GM23338 (cell line): ENCODE measurements around the gene KIAA0232. TPM values are rescaled to one million over a fixed set of nuclear protein-coding genes. Genes with fewer than 3 reads are reported as not detected.

ENCODE experiments used
- ATAC-seq: fragments of 200-7000 bp; cut with Tn5 transposase; 3 replicates; pipeline ENCODE4 v1.9.1; 2020
- DNase-seq: peaks from one replicate; pipeline ENCODE4 v3.0.0-alpha.2; 2015; ENCODE audit warnings: low spot score
- H2AFZ ChIP-seq: fragments of 200-600 bp; sonication (generic); 2 replicates; pipeline ENCODE4 v1.8.0; 2016; ENCODE audit warnings: antibody characterized with exemption, mild to moderate bottlenecking, moderate library complexity
- H3F3A ChIP-seq: fragments of 200-600 bp; sonication (generic); replicated peaks from 2 replicates; pipeline ENCODE4 v1.8.0; 2017; ENCODE audit warnings: antibody characterized with exemption, mixed run types, low read depth
- H3K27ac ChIP-seq: fragments of 200-600 bp; sonication (generic); 2 replicates; pipeline ENCODE4 v1.6.1; 2016; ENCODE audit warnings: low read depth
- H3K27me3 ChIP-seq: fragments of 200-600 bp; sonication (generic); 2 replicates; pipeline ENCODE4 v1.8.0; 2016; ENCODE audit warnings: mild to moderate bottlenecking, mixed run types, moderate library complexity; ENCODE audit not compliant: insufficient read depth
- H3K36me3 ChIP-seq: fragments of 200-600 bp; sonication (generic); 2 replicates; pipeline ENCODE4 v1.8.0; 2016; ENCODE audit warnings: mild to moderate bottlenecking; ENCODE audit not compliant: insufficient read depth
- H3K4me1 ChIP-seq: fragments of 200-600 bp; sonication (generic); 2 replicates; pipeline ENCODE4 v1.8.0; 2016; ENCODE audit warnings: mild to moderate bottlenecking, moderate library complexity; ENCODE audit not compliant: insufficient read depth
- H3K4me2 ChIP-seq: fragments of 200-600 bp; sonication (generic); 2 replicates; pipeline ENCODE4 v1.7.1; 2017; ENCODE audit warnings: mixed run types
- H3K4me3 ChIP-seq: fragments of 200-600 bp; sonication (generic); 2 replicates; pipeline ENCODE4 v1.6.1; 2016; ENCODE audit warnings: mixed run types
- H3K79me2 ChIP-seq: fragments of 200-600 bp; sonication (generic); replicated peaks from 2 replicates; pipeline ENCODE4 v1.8.0; 2017; ENCODE audit warnings: mild to moderate bottlenecking; ENCODE audit not compliant: insufficient read depth
- H3K9me2 ChIP-seq: fragments of 200-600 bp; sonication (generic); 2 replicates; pipeline ENCODE4 v1.8.0; 2017; ENCODE audit not compliant: insufficient read depth
- H4K20me1 ChIP-seq: fragments of 200-600 bp; sonication (generic); replicated peaks from 2 replicates; pipeline ENCODE4 v1.8.0; 2017; ENCODE audit warnings: mild to moderate bottlenecking; ENCODE audit not compliant: insufficient read depth
- H3K27ac Mint-ChIP-seq: 2 replicates; pipeline ENCODE4 v1.8.0; 2020; ENCODE audit warnings: inconsistent platforms, mild to moderate bottlenecking, moderate library complexity, mixed read lengths
- H3K27me3 Mint-ChIP-seq: 3 replicates; pipeline ENCODE4 v1.8.0; 2022; ENCODE audit warnings: low read depth, mild to moderate bottlenecking, moderate library complexity, mixed read lengths, inconsistent platforms; ENCODE audit not compliant: insufficient read depth, poor library complexity
- H3K36me3 Mint-ChIP-seq: 3 replicates; pipeline ENCODE4 v1.8.0; 2021; ENCODE audit warnings: low read depth, mild to moderate bottlenecking, inconsistent platforms, moderate library complexity, mixed read lengths
- H3K4me1 Mint-ChIP-seq: 3 replicates; pipeline ENCODE4 v1.8.0; 2020; ENCODE audit warnings: mild to moderate bottlenecking, inconsistent platforms, mixed read lengths
- H3K4me3 Mint-ChIP-seq: 3 replicates; pipeline ENCODE4 v1.8.0; 2021; ENCODE audit warnings: moderate library complexity, mild to moderate bottlenecking, inconsistent platforms, mixed read lengths
- H3K9me3 Mint-ChIP-seq: 3 replicates; pipeline ENCODE4 v1.8.0; 2020; ENCODE audit warnings: moderate library complexity, mild to moderate bottlenecking, inconsistent platforms, mixed read lengths
- CREB1 ChIP-seq: fragments of 250-450 bp; sonication (Bioruptor Pico); IDR thresholded peaks from 2 replicates; pipeline ENCODE4 v1.5.0; 2020; ENCODE audit warnings: low read depth, mild to moderate bottlenecking, moderate library complexity
- EZH2 ChIP-seq: fragments of 200-600 bp; sonication (generic); IDR thresholded peaks from one replicate; pipeline ENCODE4 v1.8.0; 2017; ENCODE audit warnings: antibody characterized with exemption, mild to moderate bottlenecking, low read depth; ENCODE audit not compliant: unreplicated experiment
- EZH2phosphoT487 ChIP-seq: fragments of 200-600 bp; sonication (generic); IDR thresholded peaks from one replicate; pipeline ENCODE4 v1.8.1; 2018; ENCODE audit warnings: antibody characterized with exemption; ENCODE audit not compliant: unreplicated experiment
- JUNB ChIP-seq: IDR thresholded peaks from one replicate; pipeline ENCODE4 v1.6.1; 2016; ENCODE audit warnings: antibody characterized with exemption; ENCODE audit not compliant: unreplicated experiment
- NANOG ChIP-seq: IDR thresholded peaks from 2 replicates; pipeline ENCODE4 v1.6.1; 2016; ENCODE audit warnings: antibody characterized with exemption, borderline replicate concordance
- POLR2AphosphoS5 ChIP-seq: IDR thresholded peaks from 2 replicates; pipeline ENCODE4 v1.6.1; 2016; ENCODE audit warnings: antibody characterized with exemption, low read depth
- STAT1 ChIP-seq: IDR thresholded peaks from one replicate; pipeline ENCODE4 v1.6.1; 2016; ENCODE audit warnings: antibody characterized with exemption; ENCODE audit not compliant: unreplicated experiment
- ZNF114 ChIP-seq: fragments of 250-450 bp; sonication (Bioruptor Pico); IDR thresholded peaks from 2 replicates; pipeline ENCODE4 v1.5.0; 2020; ENCODE audit warnings: mild to moderate bottlenecking, moderate library complexity
- ZNF331 ChIP-seq: fragments of 250-450 bp; sonication (Bioruptor Pico); IDR thresholded peaks from 2 replicates; pipeline ENCODE4 v1.5.0; 2020; ENCODE audit warnings: low read depth, mild to moderate bottlenecking, moderate library complexity
- polyA plus RNA-seq: library from polyadenylated mRNA; unstranded; fragments of >200 nt; fragmentation: Nextera tagmentation; extraction: Ambion mirVana; gene quantifications from 2 replicates; pipeline ENCODE4 v1.2.1, GENCODE V29; 2016
- total RNA-seq: library from RNA; depleted of rRNA; stranded (reverse); fragments of >200 nt; shearing (Covaris generic); gene quantifications from 2 replicates; pipeline ENCODE4 v1.2.3, GENCODE V29; 2014
- TF ChIP-seq, protein P1 (sequence below): IDR thresholded peaks from one replicate; pipeline ENCODE4 v1.6.1; 2018; ENCODE audit warnings: antibody characterized with exemption; ENCODE audit not compliant: unreplicated experiment
- TF ChIP-seq, protein P2 (sequence below): IDR thresholded peaks from 2 replicates; pipeline ENCODE4 v1.6.1; 2016; ENCODE audit warnings: antibody characterized with exemption
- TF ChIP-seq, protein P3 (sequence below): fragments of 250-450 bp; sonication (Bioruptor Pico); IDR thresholded peaks from 2 replicates; pipeline ENCODE4 v1.5.0; 2020; ENCODE audit warnings: mild to moderate bottlenecking, moderate library complexity
- TF ChIP-seq, protein P4 (sequence below), 2 experiments: fragments of 200-600 bp in 1 of 2; sonication (generic) in 1 of 2; conservative IDR thresholded peaks; 2 replicates each; pipeline versions ENCODE4 v1.5.1 to v1.6.1; 2016 to 2017; ENCODE audit warnings: antibody characterized with exemption in 2 of 2, low read depth in 2 of 2, mild to moderate bottlenecking in 2 of 2, moderate library complexity in 1 of 2

The KIAA0232 gene
- total and polyA plus RNA-seq, 2 experiments from 2014 or later = 14.3 to 34.9 TPM

DNA sequence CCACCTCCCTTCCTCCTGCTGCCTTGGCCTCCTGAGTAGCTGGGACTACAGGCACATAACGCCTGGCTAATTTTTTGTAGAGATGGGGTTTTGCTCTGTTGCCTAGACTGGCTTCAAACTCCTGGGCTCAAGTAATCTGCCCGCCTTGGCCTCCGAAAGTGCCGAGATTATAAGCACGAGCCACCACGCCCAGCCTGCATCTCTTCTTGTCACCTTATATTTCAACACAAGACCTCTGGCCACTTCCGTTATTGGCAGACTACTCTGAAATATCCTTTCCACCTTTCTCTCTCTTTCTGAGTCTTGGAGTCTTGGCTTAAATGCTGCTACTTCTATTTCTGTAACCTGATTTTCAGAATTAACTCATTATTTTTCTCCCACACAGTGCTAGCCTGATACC, 5.6 kb downstream of the KIAA0232 start:
- H3K27me3 Mint-ChIP-seq = no peaks in the 10 kb centered on the region
- H3K36me3 Mint-ChIP-seq = peaks cover 21% of the 10 kb centered on the region
- DNase-seq (no peak), ATAC-seq (no peak)
- Histone ChIP-seq H4K20me1 (peaks cover 67% of the 10 kb centered on the region), H3K4me3 (no peak overlapping the region), H3K27ac (no peak overlapping the region), H3K27me3 (no peaks in the 10 kb centered on the region), H3F3A (peaks cover 8% of the 10 kb centered on the region; the same call in 1 of the 2 replicates), H3K4me2 (no peak overlapping the region), H3K36me3 (no peaks in the 10 kb centered on the region), H3K4me1 (peaks cover 11% of the 10 kb centered on the region), H2AFZ (no peak overlapping the region), H3K9me2 (no peaks in the 10 kb centered on the region), H3K79me2 (peaks cover 95% of the 10 kb centered on the region)
- H3K27ac Mint-ChIP-seq = no peak overlapping the region
- TF ChIP-seq ZNF331 (CRISPR knock-in tag) = no peak
- TF ChIP-seq, protein P1, sequence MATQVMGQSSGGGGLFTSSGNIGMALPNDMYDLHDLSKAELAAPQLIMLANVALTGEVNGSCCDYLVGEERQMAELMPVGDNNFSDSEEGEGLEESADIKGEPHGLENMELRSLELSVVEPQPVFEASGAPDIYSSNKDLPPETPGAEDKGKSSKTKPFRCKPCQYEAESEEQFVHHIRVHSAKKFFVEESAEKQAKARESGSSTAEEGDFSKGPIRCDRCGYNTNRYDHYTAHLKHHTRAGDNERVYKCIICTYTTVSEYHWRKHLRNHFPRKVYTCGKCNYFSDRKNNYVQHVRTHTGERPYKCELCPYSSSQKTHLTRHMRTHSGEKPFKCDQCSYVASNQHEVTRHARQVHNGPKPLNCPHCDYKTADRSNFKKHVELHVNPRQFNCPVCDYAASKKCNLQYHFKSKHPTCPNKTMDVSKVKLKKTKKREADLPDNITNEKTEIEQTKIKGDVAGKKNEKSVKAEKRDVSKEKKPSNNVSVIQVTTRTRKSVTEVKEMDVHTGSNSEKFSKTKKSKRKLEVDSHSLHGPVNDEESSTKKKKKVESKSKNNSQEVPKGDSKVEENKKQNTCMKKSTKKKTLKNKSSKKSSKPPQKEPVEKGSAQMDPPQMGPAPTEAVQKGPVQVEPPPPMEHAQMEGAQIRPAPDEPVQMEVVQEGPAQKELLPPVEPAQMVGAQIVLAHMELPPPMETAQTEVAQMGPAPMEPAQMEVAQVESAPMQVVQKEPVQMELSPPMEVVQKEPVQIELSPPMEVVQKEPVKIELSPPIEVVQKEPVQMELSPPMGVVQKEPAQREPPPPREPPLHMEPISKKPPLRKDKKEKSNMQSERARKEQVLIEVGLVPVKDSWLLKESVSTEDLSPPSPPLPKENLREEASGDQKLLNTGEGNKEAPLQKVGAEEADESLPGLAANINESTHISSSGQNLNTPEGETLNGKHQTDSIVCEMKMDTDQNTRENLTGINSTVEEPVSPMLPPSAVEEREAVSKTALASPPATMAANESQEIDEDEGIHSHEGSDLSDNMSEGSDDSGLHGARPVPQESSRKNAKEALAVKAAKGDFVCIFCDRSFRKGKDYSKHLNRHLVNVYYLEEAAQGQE = no peak
- TF ChIP-seq, protein P2, sequence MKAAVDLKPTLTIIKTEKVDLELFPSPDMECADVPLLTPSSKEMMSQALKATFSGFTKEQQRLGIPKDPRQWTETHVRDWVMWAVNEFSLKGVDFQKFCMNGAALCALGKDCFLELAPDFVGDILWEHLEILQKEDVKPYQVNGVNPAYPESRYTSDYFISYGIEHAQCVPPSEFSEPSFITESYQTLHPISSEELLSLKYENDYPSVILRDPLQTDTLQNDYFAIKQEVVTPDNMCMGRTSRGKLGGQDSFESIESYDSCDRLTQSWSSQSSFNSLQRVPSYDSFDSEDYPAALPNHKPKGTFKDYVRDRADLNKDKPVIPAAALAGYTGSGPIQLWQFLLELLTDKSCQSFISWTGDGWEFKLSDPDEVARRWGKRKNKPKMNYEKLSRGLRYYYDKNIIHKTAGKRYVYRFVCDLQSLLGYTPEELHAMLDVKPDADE = no peak
- TF ChIP-seq NANOG = no peak
- no peak for TF ChIP-seq POLR2AphosphoS5
- TF ChIP-seq CREB1 (CRISPR knock-in tag) = no peak
- TF ChIP-seq STAT1 = no peak
- TF ChIP-seq EZH2 = no peak
- TF ChIP-seq ZNF114 (CRISPR knock-in tag) = no peak
- no peak for TF ChIP-seq JUNB
- TF ChIP-seq, protein P3, sequence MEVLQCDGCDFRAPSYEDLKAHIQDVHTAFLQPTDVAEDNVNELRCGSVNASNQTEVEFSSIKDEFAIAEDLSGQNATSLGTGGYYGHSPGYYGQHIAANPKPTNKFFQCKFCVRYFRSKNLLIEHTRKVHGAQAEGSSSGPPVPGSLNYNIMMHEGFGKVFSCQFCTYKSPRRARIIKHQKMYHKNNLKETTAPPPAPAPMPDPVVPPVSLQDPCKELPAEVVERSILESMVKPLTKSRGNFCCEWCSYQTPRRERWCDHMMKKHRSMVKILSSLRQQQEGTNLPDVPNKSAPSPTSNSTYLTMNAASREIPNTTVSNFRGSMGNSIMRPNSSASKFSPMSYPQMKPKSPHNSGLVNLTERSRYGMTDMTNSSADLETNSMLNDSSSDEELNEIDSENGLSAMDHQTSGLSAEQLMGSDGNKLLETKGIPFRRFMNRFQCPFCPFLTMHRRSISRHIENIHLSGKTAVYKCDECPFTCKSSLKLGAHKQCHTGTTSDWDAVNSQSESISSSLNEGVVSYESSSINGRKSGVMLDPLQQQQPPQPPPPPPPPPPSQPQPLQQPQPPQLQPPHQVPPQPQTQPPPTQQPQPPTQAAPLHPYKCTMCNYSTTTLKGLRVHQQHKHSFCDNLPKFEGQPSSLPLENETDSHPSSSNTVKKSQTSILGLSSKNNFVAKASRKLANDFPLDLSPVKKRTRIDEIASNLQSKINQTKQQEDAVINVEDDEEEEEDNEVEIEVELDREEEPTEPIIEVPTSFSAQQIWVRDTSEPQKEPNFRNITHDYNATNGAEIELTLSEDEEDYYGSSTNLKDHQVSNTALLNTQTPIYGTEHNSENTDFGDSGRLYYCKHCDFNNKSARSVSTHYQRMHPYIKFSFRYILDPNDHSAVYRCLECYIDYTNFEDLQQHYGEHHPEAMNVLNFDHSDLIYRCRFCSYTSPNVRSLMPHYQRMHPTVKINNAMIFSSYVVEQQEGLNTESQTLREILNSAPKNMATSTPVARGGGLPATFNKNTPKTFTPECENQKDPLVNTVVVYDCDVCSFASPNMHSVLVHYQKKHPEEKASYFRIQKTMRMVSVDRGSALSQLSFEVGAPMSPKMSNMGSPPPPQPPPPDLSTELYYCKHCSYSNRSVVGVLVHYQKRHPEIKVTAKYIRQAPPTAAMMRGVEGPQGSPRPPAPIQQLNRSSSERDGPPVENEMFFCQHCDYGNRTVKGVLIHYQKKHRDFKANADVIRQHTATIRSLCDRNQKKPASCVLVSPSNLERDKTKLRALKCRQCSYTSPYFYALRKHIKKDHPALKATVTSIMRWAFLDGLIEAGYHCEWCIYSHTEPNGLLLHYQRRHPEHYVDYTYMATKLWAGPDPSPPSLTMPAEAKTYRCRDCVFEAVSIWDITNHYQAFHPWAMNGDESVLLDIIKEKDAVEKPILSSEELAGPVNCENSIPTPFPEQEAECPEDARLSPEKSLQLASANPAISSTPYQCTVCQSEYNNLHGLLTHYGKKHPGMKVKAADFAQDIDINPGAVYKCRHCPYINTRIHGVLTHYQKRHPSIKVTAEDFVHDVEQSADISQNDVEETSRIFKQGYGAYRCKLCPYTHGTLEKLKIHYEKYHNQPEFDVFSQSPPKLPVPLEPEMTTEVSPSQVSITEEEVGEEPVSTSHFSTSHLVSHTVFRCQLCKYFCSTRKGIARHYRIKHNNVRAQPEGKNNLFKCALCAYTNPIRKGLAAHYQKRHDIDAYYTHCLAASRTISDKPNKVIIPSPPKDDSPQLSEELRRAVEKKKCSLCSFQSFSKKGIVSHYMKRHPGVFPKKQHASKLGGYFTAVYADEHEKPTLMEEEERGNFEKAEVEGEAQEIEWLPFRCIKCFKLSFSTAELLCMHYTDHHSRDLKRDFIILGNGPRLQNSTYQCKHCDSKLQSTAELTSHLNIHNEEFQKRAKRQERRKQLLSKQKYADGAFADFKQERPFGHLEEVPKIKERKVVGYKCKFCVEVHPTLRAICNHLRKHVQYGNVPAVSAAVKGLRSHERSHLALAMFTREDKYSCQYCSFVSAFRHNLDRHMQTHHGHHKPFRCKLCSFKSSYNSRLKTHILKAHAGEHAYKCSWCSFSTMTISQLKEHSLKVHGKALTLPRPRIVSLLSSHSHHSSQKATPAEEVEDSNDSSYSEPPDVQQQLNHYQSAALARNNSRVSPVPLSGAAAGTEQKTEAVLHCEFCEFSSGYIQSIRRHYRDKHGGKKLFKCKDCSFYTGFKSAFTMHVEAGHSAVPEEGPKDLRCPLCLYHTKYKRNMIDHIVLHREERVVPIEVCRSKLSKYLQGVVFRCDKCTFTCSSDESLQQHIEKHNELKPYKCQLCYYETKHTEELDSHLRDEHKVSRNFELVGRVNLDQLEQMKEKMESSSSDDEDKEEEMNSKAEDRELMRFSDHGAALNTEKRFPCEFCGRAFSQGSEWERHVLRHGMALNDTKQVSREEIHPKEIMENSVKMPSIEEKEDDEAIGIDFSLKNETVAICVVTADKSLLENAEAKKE (CRISPR knock-in tag) = no peak
- no peak for TF ChIP-seq EZH2phosphoT487
- TF ChIP-seq, protein P4, sequence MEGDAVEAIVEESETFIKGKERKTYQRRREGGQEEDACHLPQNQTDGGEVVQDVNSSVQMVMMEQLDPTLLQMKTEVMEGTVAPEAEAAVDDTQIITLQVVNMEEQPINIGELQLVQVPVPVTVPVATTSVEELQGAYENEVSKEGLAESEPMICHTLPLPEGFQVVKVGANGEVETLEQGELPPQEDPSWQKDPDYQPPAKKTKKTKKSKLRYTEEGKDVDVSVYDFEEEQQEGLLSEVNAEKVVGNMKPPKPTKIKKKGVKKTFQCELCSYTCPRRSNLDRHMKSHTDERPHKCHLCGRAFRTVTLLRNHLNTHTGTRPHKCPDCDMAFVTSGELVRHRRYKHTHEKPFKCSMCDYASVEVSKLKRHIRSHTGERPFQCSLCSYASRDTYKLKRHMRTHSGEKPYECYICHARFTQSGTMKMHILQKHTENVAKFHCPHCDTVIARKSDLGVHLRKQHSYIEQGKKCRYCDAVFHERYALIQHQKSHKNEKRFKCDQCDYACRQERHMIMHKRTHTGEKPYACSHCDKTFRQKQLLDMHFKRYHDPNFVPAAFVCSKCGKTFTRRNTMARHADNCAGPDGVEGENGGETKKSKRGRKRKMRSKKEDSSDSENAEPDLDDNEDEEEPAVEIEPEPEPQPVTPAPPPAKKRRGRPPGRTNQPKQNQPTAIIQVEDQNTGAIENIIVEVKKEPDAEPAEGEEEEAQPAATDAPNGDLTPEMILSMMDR (conservative IDR thresholded peaks at IDR 0.05; ENCODE audit: low read depth in 2 of 2) = no peak
- H3K9me3 Mint-ChIP-seq = peaks cover 7% of the 10 kb centered on the region; the same call in 2 of the 3 replicates
- H3K4me3 Mint-ChIP-seq = no peak overlapping the region
- peaks cover 19% of the 10 kb centered on the region for H3K4me1 Mint-ChIP-seq
